GM18909 (cell line): Measurements from ENCODE around the gene ADCY9.
"Not testable (repeated sequence)": the region's sequence is repeated elsewhere in the genome, so short reads cannot be mapped to it uniquely, and the experiment has no call there.

Experiments used
- ATAC-seq: cut with Tn5 transposase; IDR thresholded peaks from one replicate; pipeline ENCODE4 v1.9.1; 2021; ENCODE audit warnings: mild to moderate bottlenecking; ENCODE audit not compliant: unreplicated experiment, poor library complexity

Gene ADCY9

DNA sequence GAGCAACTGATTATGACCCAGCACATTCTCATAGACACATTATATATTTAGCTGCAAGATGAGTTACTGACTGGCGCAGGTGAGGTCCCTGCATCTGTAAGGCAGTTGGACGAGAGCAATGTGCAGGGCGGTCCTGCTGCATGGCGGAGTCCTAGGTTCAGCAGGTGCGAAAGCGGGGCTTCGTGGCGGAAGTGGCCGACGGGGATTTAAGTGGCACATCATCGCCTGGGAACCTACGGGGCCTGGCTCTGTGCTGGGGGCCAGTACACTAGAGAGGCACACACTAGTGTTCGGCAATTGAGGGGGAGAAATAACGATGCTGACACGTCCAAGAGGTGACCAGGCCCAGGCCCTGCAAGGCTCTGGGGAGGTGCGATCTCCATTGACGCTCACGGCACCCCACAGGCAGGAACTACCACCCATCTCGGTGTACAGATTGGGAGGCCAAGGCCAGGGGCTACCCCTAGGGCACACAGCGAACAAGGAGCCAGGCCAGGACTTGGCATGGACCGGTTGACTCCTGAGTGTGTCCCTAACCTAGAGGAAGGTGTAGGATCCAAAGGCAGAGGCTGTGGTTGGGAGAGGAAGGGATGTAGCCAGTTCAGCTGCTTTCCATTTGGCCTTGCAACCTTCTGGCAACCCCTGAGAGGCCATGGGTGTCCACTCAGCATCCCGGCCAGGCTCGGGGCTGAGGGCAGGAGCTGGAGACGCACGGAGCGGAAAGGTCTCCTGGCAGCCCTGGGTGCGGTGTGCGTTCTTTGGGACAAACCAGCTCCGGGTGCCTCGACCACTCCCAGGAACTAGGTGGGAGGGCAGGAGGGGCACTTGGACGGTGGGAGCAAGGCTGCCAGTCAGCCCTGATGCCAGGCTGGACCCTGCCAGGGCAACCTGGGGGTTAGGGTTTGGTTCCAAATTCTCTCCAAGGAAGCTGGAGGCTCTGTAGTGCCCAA lies 131.9 kb downstream of the ADCY9 start:
- no peak for ATAC-seq

DNA sequence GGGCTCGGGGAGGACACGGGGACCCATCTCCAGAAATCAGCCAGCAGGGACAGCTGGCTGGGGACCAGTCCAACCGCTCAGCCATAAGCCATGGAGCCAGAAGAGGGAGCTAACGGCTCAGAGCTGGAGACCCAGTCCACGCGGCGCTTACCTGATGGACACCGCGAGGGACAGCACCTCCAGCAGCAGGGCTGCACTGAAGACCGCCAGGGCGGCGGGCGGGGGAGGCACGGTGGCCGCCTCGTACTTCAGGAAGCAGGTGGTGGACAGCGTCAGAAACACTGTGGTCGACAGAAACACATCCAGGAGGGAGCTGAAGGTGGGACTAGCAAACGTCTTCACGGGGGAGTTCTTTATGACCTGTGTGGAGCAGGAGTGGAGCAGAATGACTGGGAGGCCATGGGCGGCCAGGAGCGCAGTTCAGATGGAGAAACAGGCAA lies 133.1 kb downstream of the ADCY9 start:
- ATAC-seq: no peak

- no peak for ATAC-seq
Observed at GRCh38 chr16:3982216-3982615, 134.0 kb downstream of the ADCY9 start.

GRCh38 chr16:3980253-3981111 lies 135.8 kb downstream of the ADCY9 start:
- ATAC-seq: no peak

DNA sequence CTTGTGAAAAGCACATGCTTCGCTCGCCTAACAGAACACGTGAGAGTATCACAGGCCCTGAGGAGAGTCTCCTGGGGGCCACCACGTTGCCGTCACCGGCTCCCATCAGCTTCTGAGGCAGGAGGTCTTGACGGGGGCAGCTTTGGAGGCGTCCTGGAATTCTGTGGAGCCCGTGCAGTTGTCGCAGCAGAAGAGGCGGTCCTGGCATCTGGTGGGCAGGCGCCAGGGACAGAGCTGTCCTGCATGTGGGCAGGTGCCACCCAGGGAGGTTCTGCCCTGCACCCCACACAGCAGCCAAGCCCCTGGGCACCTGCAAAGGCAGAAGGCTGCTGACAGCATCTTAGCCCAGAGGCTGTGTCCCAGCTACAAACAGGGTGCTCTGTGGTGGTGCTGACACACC lies 136.7 kb downstream of the ADCY9 start:
- no peak for ATAC-seq

- ATAC-seq: no peak
Observed at GRCh38 chr16:3979070-3979469, 137.2 kb downstream of the ADCY9 start.

DNA sequence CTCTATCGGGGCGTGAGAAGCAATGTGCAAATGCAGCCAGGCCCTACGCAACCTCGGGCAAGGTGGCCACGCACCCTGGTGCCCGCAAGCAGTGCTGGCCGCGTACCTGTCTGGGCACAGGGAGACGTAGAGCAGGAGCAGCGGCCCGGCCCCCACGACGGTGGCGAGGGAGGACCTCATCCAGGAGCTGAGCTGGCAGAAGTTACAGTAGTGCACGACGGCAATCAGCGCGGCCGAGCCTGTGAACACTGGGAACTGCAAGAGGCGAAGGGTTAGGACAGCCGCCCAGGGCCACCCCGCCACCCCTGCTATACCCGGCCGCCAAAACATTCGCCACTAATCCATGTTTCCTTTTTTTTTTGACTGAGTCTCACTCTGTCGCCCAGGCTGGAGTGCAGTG lies 138.9 kb downstream of the ADCY9 start:
- ATAC-seq: no peak

- no peak for ATAC-seq
Observed at GRCh38 chr16:3974751-3975150, 141.5 kb downstream of the ADCY9 start.

- no peak for ATAC-seq
Observed at GRCh38 chr16:3971706-3972105, 144.5 kb downstream of the ADCY9 start.

- no peak for ATAC-seq
Observed at GRCh38 chr16:3971261-3971660, 145.0 kb downstream of the ADCY9 start.

GRCh38 chr16:3968551-3968950 lies 147.7 kb downstream of the ADCY9 start:
- no peak for ATAC-seq

- no peak for ATAC-seq
Observed at GRCh38 chr16:3966681-3967080, 149.6 kb downstream of the ADCY9 start.

DNA sequence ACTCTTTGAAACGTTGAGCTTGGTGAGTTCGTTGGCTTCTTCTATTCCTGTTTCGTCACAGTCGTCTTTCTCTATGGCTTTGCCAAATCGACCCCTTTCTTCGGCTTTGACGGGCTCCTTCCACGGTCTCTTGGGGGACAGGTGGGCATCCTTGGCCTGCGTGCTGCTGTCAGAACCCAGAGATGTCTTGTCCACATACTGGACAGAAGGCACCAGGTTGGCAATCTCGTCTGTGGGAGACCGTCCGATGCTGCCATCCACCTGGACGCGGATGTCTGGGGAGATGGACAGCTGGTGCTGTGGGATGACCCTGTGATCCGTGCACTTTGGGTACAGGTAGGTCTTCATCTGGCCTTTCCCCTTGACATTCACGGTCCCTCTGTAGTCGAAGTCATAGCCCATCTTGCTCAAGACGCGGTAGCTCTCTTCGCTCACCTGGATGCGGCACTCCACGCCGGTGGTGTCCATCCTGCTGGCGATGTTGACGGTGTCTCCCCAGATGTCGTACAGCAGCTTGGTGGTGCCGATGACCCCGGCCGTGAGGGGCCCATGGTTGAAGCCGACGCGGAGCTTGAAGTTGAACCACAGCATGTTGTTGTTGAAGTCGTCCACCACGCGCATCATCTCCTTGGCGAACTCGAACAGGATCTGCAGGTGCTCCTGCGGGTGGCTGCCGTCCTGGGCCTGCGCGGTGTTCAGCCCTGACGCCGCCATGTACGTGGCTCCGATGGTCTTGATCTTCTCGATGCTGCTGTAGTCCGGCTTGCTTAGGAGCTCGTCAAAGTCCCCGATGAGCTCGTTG lies 150.3 kb downstream of the ADCY9 start:
- no peak for ATAC-seq

GRCh38 chr16:3965306-3965705 lies 150.9 kb downstream of the ADCY9 start:
- no peak for ATAC-seq

- no peak for ATAC-seq
Observed at GRCh38 chr16:3964686-3965290, 151.5 kb downstream of the ADCY9 start.

DNA sequence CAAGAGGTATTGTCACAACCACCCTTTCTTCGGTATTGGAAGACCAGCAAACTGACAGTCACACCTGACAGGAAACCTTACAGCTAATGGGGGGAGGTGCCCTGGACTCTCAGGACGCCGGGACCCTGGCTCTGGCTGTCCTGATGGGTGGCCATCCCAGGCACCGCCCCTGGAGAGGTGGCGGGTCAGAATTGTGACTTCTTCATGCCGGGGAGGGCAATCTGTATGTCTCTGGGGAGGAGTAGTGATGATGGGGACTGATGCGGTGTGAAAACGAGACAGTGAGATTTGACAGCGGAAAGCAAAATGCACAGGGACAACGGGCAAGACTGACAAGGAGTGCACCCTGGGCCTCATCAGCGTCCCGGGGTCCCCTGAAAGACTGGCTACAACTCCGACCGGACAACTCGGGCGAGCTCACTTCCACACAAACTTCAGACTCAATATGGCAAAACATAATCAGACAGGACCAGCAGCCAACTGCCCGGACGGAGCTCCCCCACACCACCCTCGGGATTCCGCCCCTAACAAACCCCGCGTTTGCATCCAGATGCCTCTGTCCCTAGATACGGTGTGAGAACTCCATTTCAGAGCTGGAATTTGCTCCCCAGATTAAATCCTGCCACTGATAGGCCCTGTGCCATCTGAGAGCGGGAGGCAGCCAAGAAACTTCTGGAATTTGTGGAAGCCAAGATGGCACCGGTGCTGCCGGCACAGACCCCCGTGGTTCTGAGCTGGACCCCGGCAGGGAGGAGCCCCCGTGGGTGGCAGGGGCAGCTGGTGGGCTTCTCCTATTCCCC lies 152.2 kb downstream of the ADCY9 start:
- ATAC-seq: no peak

DNA sequence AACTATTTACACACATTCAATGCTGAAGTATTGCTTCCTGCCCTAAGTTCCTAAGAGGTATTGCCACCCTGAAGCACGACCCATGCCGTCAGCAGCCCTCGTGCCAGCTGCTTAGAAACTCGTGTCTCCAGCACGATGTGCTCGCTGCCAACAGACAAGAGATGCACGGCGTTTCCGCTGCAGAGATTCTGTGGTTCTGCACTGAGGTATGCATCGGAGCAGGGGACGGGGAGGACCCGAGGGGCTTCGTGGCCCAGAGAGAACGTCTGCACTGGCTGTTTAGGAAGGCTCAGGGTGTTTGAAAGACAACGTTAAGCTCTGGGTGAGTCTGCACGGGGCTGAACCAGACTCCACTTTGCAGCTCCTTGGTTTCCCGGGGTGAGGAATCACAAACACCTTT lies 153.0 kb downstream of the ADCY9 start:
- no peak for ATAC-seq

- ATAC-seq: no peak
Observed at GRCh38 chr16:3961449-3961849, 154.8 kb downstream of the ADCY9 start.

- ATAC-seq: not testable (repeated sequence)
Observed at GRCh38 chr16:3959926-3960590, 156.2 kb downstream of the ADCY9 start.
